ENCODE measurements around the gene SHANK3.
A peak's percentile ranks its signal among the peaks of the same experiment; 100 is the strongest.

Gene SHANK3

GRCh38 chr22:50626850-50627641, 45.6 kb upstream of the SHANK3 start (continued):
- no peak for TF ChIP-seq HIC1 (tag by site-specific recombination; IDR thresholded peaks at IDR 0.05)
- TF ChIP-seq ZNF843 (tag by site-specific recombination; IDR thresholded peaks at IDR 0.05), result no peak
- TF ChIP-seq ATF2 (tag by site-specific recombination; IDR thresholded peaks at IDR 0.05; ENCODE audit: low read depth), result no peak
- TF ChIP-seq EGR2 (tag by site-specific recombination; IDR thresholded peaks at IDR 0.05; ENCODE audit: low read depth), result no peak
- TF ChIP-seq ZNF670 (tag by site-specific recombination; IDR thresholded peaks at IDR 0.05; ENCODE audit: low read depth), result no peak
- no peak for TF ChIP-seq FEZF1 (tag by site-specific recombination; IDR thresholded peaks at IDR 0.05)
- TF ChIP-seq ZNF2 (tag by site-specific recombination; IDR thresholded peaks at IDR 0.05), result no peak
- TF ChIP-seq ZBTB8A (tag by site-specific recombination; IDR thresholded peaks at IDR 0.05), result 0 out of 2 replicates have a peak, but pooled peaks have one; percentile 43
- no peak for TF ChIP-seq ZNF561 (tag by site-specific recombination; IDR thresholded peaks at IDR 0.05; ENCODE audit: borderline replicate concordance)
- TF ChIP-seq HOXA7 (CRISPR knock-in tag; IDR thresholded peaks at IDR 0.05; ENCODE audit: borderline replicate concordance), result no peak
- no peak for TF ChIP-seq ZNF302 (tag by site-specific recombination; IDR thresholded peaks at IDR 0.05; ENCODE audit: low read depth)
- TF ChIP-seq KLF1 (tag by site-specific recombination; IDR thresholded peaks at IDR 0.05), result peak; percentile 80
- peak; percentile 50; the same call in 1 of the 2 replicates for TF ChIP-seq SP3 (tag by site-specific recombination; IDR thresholded peaks at IDR 0.05)
- no peak for TF ChIP-seq ZNF311 (tag by site-specific recombination; IDR thresholded peaks at IDR 0.05; ENCODE audit: borderline replicate concordance)
- TF ChIP-seq ZNF266 (tag by site-specific recombination; IDR thresholded peaks at IDR 0.05; ENCODE audit: low read depth), result no peak
- TF ChIP-seq ZNF10 (tag by site-specific recombination; IDR thresholded peaks at IDR 0.05), result no peak
- no peak for TF ChIP-seq PRDM10 (tag by site-specific recombination; IDR thresholded peaks at IDR 0.05)
- no peak for TF ChIP-seq ZNF596 (tag by site-specific recombination; IDR thresholded peaks at IDR 0.05)
- TF ChIP-seq ZBTB20 (tag by site-specific recombination; IDR thresholded peaks at IDR 0.05), result no peak
- no peak for TF ChIP-seq ZNF398 (tag by site-specific recombination; IDR thresholded peaks at IDR 0.05)
- peak; percentile 66 for TF ChIP-seq SP2 (tag by site-specific recombination; IDR thresholded peaks at IDR 0.05)
- TF ChIP-seq ZFP69B (tag by site-specific recombination; IDR thresholded peaks at IDR 0.05), result no peak
- TF ChIP-seq PRDM2 (tag by site-specific recombination; IDR thresholded peaks at IDR 0.05; ENCODE audit: borderline replicate concordance), result no peak
